Measurements from ENCODE around the gene CCDC141.
A peak's percentile ranks its signal among the peaks of the same experiment; 100 is the strongest.

CCDC141 gene

DNA sequence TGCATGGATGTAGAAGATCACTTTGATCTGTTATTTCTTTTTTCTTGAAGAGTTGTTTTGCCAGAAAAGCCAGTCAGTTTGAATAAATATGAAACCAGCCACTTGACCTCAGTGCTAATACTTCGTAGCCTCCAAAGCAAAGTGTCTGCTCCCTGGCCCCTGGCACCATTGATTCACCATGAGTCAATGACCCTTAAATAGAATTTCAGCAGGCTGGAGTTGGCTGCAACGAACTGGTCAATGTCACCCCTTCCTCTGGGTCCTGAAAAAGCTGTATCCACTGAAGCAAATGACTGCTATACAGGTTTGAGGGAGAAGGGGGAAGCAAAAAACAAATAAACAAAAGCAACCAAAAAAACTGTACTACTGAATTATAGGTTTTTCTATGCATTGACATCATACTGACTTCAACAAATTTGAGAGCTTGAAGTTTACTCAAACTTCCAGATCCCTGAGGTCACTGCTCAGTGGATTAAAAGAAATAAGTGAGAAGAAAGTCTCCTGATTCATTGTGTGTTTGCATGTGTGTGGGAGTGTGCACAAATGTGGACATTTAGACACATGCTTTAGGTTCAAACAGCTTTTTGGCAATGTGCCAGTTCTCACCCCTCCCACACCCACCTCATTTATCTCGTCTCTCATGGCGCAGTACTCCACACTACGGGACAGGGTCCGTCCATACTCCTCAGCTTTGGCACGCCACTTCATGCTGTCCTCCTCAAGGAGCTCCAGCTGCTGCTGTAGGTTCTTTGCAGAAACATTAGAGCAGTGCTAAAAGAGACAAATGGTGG is 184.6 kb downstream of the CCDC141 start:
- DNase-seq (ENCODE audit: low spot score): no peak

DNA sequence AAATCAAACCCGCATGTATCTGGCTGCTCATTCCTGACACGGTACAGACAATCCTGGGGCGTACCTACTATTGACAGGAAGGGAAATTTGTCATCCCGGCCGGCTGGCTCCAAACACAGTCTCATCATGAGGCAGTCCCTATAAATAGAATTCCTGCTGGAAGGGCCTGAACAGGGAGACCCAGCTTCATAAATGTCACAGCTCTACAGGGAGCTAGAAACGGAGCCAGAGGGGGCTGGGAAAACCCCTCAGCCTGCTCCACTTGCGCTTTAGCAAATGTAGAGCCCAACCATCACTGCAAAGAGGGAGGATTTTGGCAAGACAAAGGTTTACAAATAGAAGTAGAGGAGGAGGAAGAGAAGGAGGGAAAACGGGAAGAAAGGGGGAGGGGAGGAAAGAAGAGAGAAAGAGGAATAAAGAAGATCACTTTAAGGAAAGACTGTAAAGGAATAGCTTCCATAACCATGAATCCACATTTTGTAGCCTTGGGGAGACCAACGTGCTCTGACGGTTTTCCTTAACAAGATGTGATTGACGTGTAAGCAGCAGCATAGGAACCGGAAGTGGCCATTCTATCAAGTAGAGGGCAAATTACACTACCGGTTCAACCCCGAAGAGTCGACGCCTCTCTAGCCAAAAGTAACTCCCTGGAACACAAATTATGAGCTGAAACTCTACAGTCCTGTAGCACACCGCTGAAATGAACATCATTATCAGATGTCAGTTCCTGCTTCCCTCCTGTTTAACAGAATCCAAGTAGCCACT is 185.9 kb downstream of the CCDC141 start:
- DNase-seq (ENCODE audit: low spot score): peak; percentile 74

- DNase-seq (ENCODE audit: low spot score): no peak
Observed at GRCh38 chr2:178863130-178863855, 186.6 kb downstream of the CCDC141 start.

- DNase-seq (ENCODE audit: low spot score): no peak
Observed at GRCh38 chr2:178860551-178860950, 189.4 kb downstream of the CCDC141 start.

GRCh38 chr2:178859730-178860129 is 190.2 kb downstream of the CCDC141 start:
- no peak for DNase-seq (ENCODE audit: low spot score)

DNA sequence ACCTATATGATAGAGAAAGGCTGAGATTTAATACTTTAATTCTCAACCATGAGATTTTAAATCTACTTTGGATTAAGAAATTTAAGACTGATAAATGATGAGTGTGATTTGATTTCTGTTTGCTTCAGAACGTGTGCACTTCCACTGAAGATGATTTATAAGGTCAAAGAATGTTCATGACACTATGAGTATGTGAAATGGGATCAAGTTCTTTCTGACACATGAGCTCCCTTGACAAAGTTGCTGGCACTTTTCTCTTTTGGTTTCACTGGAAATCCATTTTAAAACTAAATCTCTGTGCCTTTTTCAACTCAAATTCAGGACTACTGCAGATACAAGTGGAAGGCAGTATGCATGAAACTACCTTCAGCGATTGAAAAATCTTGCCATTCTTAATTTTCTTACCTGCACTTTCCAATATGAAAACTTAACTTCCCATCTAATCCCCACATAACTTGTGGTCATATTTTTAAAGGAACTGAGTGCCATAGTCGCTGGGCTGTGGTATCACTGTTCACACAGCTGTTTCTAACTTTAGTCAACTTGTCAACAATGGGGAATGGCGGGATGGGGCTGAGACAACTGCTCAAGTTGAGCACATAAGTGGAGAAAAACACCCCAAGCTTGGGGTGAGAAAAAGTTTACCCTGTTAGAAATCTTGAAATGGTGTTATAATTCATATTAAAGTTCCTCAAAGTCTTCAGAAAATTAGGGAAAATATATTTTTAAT is 190.9 kb downstream of the CCDC141 start:
- no peak for DNase-seq (ENCODE audit: low spot score)

DNA sequence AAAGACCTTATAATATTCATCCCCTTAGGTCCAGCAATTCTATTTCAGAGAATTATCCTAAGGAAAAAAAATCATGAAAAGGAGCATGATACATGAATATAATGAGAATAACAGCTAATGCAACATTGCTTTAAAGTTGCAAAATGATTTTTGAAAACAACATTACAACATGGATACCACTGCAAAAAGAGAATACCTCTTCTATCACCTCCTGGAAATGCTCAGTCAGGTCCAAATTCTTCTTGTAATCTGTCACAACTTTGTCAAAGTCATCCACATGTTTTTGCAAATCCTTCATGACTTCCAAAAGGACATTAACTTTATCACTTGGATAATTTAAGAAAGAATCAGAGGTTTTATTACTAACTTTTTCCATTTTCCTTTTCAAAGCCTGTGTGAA is 194.8 kb downstream of the CCDC141 start:
- no peak for DNase-seq (ENCODE audit: low spot score)

DNA sequence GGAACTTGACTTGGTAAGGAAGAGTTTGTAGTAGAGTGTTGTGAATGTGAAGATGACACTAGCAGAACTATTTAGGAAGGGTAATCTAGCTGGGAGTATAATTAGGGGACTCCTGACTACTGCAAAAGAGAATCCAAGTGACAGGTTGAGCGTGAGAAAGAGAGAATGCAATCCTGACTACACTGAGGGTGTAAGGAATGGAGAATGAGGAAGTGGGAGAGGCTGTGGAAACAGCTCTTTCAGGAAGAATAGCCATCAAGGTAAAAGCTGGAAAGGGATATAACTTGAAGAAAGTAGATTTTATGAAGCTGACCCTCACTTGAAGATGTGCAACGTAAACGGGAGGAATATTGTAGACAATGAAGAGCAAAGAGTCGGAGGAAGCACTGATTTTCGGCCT is 201.6 kb downstream of the CCDC141 start:
- DNase-seq (ENCODE audit: low spot score): no peak

DNA sequence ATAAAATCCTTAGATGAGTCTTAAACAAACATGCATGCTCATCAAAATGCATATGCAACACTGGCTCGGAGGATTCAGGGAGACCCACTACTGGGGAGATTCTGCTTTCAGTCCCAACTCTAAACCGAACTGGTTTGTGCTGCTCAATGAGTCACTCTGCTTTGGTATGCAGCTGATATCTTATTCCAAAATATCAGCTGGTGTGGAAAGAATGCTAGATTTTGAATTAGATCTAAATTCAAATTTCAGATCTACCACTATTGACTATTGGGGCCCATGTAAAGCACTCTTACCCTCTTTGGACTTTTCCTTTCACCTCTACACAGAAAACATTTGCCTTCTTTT is 203.5 kb downstream of the CCDC141 start:
- no peak for DNase-seq (ENCODE audit: low spot score)

DNA sequence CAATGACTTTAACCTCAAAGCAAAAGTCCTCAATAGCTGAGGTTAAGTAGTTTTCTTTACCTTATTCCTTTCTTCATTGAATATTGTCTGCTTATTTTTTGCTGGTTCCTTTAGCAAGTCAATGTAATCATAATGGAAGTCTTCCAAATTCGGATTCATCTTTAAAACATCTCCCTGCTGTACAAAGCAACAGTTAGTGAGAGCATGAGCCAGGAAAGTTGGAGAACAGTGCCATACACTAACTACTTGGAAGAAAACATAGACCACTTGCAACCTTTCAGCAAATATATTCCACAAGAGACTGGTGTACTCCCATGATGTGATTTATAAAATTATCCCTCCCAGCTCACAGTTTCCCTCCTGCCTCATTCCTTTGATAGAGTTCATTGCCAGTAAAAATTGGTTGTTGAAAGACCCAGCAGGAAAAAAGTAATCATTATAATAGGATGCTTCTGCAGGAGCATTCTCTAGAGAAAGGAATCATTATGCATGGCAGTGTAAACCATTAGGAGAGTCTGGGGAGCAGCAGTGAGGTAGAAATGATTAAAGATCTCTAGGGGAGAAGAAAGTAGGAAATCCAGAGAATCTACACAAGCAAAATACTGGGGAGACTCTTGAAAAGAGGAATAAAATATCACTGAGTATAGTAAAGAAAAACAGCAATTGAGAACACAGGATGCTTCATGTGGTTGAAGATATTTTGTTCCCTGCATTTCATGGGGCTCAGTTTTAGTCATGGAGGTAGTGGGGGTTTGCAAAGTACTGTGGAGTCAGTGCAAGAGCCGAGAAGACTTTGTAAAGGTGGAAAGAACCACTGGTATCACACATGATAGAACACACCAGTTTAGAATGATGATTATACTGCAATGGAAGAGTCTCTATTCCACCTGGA is 204.1 kb downstream of the CCDC141 start:
- DNase-seq (ENCODE audit: low spot score): no peak

DNA sequence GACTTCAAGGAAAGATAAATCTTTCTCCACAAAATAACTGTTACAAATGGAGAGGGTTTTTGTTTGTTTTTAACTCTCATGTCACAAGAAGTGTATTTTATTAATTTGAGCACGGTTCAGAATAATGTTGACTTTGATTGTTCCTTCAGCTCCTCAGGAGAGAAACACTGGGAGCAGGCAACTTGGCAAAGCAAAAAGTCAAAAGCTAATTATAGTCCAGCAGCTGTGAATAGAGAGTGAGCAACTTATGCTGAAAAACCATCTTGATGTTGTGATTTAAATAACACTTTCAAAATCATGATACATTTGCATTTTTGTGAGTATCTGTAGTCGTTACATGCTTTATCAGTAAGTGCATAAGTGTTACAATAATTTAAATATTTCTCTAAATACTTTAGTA is 205.2 kb downstream of the CCDC141 start:
- no peak for DNase-seq (ENCODE audit: low spot score)

DNA sequence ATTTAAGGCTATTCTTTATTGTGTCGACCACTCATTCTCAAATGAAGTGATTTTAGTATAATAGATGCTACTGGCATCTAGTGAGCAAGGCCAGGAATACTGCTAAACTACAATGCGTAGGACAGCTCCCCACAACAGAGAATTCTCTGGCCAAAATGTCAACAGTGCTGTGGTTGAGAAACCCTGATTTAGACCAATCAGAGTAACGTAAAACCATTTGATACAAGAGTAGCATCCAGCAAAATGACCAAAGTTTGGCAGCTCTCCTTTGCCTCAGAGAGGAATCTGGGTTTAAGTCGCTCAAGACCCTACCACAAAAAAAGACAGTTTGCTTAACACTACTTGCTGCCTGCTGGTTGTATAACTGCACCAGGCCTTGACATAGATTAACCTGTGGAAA is 205.7 kb downstream of the CCDC141 start:
- no peak for DNase-seq (ENCODE audit: low spot score)

GRCh38 chr2:178843697-178844096 is 206.2 kb downstream of the CCDC141 start:
- no peak for DNase-seq (ENCODE audit: low spot score)

DNA sequence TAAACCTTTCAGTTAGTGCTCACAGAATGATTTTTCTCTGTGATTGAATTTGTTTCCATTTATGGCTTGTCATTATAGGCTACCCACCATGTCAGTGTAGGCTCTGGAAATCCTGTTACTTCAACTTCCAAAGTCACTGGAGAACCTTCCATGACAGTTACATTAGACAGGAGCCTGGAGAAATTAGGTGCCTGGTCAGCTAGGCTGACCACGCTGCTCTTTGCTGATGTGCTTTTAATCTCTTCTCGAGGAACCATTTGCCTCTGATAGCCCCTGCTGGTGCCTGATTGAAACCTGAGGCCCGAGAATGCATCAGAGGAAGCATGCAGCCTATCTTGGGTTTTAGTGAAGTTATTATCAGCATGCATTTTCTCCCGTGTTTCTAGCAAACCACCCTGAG is 213.1 kb downstream of the CCDC141 start:
- DNase-seq (ENCODE audit: low spot score): no peak

GRCh38 chr2:178834086-178834485 is 215.9 kb downstream of the CCDC141 start:
- DNase-seq (ENCODE audit: low spot score): no peak

GRCh38 chr2:178833382-178833781 is 216.6 kb downstream of the CCDC141 start:
- DNase-seq (ENCODE audit: low spot score): no peak

- no peak for DNase-seq (ENCODE audit: low spot score)
Observed at GRCh38 chr2:178830451-178830850, 219.5 kb downstream of the CCDC141 start.

DNA sequence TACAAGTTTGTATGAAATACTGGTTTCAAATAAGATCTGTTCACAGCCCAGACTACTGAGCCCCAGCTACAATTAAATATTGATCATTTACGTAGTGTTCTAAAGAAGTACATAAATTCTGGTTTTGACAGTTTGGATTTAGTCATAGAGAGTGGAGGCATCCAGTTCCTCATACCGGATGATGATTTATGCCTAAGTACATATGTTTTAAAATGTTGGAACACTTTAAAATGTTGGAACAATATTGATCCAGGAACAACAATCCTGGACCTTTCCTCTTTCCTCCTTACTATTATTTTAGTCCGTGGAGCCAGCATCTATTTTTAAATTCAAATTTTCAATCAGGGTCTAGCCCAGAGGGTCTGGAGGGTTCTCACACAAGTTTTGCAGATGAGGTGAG is 220.0 kb downstream of the CCDC141 start:
- DNase-seq (ENCODE audit: low spot score): no peak

DNA sequence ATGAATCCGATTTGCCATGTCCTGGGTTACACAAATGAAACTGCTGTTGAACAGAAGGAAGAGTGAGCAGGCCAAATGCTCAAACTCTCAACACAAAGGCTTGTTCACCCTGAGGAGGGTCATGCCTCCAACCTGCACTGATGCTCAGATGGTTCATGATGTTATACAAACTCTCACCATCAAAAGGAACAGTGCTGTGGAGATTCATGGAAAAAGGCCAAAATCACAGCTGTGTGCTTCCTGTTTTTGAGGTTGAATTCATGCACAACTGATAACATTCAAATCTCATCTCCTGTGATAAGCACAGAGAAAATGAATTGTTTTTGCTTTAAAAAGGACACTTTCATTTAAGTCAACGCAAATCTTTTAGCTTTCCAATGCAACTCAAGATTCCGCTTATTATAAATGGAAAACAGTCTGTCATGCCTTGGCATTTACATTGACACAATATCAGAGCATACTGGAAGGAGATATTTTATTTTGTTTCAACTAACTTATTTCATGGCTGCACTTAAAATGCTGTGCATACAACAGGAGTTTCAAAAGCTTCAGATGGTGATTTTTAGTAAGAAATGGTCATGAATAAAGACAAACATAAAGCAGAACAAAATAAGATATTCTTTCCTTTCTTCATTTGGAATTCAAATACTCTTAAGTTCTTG is 220.5 kb downstream of the CCDC141 start:
- DNase-seq (ENCODE audit: low spot score): no peak

- DNase-seq (ENCODE audit: low spot score): no peak
Observed at GRCh38 chr2:178828486-178828881, 221.5 kb downstream of the CCDC141 start.

All from left forelimb (tissue), 1 donor.